HG03460 (cell line): Measurements from ENCODE around the gene FAM76A.

Experiments
- ATAC-seq: cut with Tn5 transposase; IDR thresholded peaks from one replicate; pipeline ENCODE4 v1.9.1; 2021; ENCODE audit not compliant: unreplicated experiment

FAM76A gene

DNA sequence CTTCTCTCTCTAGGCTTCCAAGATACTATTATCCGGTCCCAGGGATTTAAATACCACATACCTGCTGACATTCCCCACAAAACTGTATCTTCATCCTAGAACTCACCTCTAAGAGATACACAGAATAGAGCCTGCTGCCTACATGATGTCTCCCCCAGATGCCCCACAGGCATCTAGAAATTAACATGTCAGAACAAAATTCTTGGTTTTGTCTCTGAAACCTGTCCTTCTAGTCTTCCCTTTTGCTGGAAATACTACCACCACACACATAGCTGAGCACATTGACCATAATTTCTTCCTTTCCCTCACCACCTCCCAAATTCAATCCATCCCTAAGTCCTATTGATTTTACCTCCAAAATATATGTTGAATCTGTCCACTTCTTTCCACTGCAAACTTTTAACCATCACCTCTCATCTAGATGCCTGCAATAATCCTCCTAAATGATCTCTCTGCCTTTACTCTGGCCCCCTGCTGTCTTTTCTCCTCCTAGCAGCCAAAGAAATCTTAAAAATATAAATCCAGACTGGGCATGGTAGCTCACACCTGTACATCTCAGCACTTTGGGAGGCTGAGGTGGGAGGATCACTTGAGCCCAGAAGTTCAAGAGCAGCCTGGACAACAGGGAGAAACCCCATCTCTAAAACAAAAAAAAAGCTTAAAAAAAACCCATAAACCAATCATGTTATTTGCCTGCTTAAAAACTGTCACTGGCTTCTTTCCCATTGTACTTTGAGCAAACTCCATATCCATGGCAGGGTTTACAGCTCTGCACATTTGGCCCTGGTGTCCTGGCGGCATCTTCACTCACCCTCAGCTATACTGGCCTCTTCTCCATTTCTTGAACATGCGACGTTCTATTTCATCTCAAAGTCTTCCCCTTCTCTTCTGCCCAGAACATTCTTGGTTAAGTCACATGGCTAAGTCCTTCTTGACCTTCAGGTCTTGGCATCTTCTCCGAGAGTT lies 6.2 kb upstream of the FAM76A start:
- ATAC-seq, result no peak

- ATAC-seq, result no peak
These were observed 794 bp upstream of the FAM76A start for GRCh38 chr1:27724961-27725373.

- peak; percentile 21 for ATAC-seq
These were observed 648 bp downstream of the FAM76A start for GRCh38 chr1:27726173-27727044.

DNA sequence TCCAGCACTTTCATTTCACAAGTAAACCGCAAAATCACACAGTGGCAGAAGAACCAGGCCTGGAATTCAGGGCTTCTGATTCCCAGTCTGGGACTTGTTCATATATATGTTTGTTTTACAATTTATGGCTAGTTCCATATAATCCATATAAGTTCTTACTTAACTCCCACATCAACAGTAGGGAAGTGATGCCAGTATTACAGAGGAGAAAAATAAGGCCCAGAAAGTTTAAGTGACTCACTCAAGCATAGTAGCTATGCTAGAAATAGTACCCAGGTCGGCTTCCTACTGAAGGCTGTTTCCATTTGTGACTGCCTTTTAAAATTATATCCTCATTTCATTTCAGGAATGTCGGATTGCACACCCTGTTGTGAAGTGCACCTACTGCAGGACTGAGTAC lies 1.4 kb downstream of the FAM76A start:
- no peak for ATAC-seq

DNA sequence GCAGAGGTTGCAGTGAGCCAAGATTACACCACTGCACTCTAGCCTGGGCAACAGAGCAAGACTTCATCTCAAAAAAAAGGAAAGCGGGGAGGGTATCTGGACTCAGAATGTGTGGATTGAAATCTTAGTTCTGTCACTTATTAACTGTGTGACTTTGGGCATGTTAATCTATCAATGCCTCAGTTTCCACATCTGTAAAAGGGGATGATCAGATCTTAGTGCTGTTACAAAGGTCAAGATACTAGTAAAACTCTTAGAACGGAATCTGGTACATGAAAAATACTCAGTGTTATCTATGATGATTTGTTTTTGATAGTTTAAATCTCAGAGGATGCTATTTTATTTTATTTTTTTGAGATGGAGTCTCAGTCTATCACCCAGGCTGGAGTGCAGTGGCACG lies 10.5 kb downstream of the FAM76A start:
- no peak for ATAC-seq

GRCh38 chr1:27741121-27741520 lies 15.4 kb downstream of the FAM76A start:
- ATAC-seq, result no peak

GRCh38 chr1:27744556-27744955 lies 18.8 kb downstream of the FAM76A start:
- no peak for ATAC-seq

DNA sequence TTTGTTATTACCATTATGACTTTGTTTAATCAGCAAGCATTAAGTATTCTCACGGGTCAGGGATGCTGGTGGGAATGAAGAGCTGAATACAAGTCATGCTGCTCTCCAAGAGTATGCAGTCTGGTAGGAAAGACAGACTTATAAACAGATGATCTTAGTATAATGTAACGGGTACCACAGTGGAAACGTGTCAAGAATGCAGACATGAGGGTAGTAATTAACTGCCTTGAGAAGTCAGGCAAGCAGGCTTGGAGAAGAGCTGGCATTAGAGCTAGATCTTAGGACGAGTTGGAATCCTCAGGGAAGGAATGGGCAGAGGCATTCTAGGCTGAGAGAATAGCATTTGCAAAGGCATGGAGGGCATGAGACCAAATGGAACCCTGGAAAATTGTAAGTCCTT lies 19.7 kb downstream of the FAM76A start:
- no peak for ATAC-seq

DNA sequence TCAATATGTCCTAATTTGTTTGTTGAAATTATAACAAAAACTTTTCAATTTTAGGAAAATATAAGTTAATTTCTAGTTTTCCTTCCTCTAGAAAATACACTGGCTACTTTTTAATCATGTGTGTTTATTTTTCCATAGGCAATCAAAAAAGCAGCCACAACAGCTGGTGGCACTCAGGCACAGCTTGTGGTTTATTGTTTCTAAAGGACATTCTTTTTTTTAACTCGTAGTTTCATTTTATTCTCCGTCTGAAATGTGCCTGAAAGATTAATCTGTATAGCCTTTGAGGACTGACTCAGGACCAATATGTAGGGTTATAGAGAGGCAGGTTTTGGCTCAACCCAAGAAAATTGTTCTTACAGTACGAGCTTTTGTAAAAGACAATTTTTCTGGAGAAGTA lies 26.6 kb downstream of the FAM76A start:
- no peak for ATAC-seq

DNA sequence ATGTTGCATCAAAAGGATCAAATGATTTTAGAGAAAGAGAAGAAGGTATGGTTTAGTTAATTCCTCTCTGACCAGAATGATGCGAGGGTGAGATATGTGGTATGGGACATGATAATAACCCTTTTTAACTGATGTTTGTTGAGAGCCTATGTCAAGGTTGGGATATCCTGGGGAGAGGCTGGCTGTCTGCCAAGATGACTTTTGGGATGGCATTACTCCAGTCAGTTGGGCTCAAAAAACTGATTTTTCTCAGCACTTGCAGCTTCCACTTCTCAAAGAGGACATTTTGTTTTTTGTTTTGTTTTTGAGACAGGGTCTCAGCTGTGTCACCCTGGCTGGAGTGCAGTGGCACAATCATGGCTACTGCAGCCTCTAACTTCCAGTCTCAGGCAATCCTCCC lies 29.5 kb downstream of the FAM76A start:
- ATAC-seq, result no peak

- ATAC-seq, result no peak
These were observed 30.1 kb downstream of the FAM76A start for GRCh38 chr1:27755865-27756264.

GRCh38 chr1:27759236-27759635 lies 33.5 kb downstream of the FAM76A start:
- ATAC-seq, result no peak

- ATAC-seq, result no peak
These were observed 34.7 kb downstream of the FAM76A start for GRCh38 chr1:27760426-27760825.

GRCh38 chr1:27762033-27762432 lies 36.3 kb downstream of the FAM76A start:
- ATAC-seq, result no peak

GRCh38 chr1:27763358-27763757 lies 37.6 kb downstream of the FAM76A start:
- no peak for ATAC-seq

DNA sequence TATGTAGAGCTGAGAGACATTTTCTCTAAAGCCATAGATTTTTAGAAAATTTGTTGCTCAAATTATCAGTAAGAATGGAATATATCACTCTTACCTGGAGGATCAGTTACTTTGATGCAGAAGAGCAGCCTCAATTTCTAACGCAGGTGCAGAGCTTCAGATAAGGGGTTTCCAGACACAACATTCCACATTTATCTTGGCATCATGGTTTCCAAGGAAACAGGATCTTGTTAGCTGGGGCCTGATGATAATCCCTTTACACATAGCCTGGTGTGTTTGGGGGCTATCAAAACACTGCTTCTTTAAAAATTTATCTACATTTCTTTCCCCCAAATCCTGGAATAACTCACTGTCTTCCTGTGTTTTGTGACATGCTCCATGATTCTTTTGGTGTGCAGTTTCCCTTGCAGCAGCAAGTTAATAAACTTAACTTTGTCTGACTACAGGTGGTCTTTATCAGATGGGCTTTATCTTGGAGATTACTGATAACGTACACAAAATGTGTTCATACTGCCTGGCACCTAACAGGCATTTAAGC lies 44.6 kb downstream of the FAM76A start:
- ATAC-seq, result no peak

DNA sequence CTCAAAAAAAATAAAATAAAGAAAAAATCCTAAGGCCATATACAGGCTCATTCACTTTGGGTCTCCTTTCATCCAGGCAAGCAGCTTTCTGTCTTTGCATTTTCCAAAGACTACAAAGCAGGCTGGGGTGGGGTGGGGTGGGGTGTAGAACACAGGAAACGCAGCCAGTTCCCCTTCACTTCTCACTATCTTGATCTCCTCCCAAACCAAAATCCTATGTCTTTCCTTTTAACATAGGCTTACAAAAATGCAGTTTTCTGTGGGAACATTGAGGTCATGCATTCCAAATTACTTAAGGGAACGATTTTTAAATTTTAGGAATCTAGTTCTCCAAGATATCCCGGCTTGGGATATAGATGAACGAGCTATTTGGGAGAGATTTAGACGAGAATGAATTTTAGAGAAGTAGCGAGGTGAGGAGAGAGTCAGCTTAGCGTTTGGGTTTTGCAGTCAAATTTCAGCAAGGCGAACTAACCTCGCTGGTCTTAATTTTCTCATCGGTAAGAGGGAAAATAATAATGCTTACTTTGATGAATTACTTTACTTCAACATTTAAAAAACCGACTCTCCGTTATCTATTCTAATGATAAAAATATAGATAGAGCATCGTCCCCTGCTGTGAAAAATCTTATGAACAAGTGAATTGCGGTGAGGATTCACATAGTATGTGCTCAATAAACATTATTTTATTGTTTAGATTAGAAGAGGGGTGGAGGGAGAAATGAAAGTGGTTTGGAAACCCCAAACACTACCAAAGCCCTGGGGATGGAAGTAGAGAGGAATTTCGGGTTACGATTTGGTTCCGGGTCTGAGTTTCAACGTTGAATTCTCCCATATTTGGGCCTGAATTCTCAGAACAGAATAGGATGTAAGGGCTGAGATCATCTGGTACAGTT lies 46.5 kb downstream of the FAM76A start:
- no peak for ATAC-seq

DNA sequence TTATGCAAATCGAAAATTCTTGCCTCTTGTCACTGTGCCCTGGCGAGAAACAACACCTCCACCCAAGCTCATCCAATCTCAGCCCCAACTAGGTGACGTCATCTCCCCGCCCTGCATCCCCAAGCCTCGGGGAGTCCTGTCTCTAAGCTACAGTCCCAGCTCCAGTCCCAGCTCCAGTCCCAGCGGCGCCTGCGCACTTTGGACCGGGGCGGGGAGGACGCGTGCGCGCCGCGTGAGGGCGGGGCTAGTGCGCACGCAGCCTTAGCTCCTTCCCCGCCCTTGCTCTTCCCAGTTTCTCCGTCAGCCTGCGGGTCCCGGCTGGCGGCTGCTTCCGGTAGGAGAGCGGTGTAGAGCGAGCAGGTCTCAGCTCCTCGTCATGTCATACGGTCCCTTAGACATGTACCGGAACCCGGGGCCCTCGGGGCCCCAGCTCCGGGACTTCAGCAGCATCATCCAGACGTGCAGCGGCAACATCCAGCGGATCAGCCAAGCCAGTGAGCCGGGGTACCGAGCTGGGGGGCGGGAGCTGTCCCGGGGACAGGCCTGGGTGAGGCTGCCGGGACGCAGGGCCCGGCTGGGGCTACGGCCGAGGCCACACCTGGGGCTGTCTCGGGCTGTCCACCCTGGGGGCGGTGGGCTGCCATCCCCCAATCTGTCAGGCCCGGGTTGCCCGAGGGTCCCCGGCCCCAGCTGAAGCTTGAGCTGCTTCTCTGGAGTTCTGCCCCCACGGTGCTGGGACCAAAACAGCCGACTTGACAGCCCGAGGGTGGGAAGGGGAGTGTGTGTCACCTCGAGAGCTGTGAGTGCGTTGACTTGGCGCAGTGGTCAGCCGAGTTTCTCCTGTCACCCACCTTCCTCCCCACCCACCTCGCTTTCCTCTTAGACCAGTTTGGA lies 47.4 kb downstream of the FAM76A start, which contains the start of gene STX12:
Gene STX12 (plus strand): TSS at position 288 of the 894 bp plus-strand sequence. CDS start 89 bp downstream, at position 377.
- peak; percentile 92 for ATAC-seq

DNA sequence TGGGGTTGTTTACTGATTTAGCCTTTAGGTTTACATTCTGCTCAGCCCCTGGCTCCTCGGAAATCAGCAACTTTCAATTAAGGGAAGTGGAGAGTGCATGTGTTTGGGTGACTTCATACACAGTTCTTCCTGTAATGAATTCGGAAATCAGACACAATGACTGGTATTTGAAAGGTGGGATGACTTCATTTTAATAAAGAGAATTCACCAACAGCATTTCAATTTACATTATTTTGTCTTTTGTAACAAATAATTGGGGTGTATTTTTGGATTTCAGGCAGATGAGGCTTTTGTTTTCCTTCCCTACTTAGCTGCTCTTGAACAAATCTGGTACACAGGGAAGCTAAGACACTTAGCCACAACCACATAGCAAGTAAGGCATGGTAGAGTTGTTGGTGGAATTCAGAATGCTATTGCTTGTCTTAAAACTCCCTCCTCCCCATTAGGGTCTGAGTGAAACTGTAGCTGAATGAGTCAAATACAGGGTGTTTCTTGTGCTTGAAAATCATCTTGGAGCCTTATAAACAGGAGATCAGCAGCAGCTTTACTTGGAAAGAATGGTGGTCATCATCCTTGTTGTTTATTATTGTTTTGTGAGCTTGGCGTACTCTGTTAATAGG lies 48.2 kb downstream of the FAM76A start:
- ATAC-seq, result peak; percentile 7
